Coronary artery (tissue), 2 donors: Measurements from ENCODE around the gene IKZF1.

Experiments
- DNase-seq: peaks from one replicate; pipeline ENCODE4 v3.0.0-alpha.2; 2017; ENCODE audit warnings: low spot score
- H3K27ac ChIP-seq, 2 donors: fragments of 200-600 bp; sonication (generic); one replicate each; pipeline ENCODE4 v1.5.1; 2016 to 2019
- H3K4me3 ChIP-seq: fragments of 200-600 bp; sonication (generic); 2 replicates; pipeline ENCODE4 v1.5.1; 2016; ENCODE audit warnings: mild to moderate bottlenecking, moderate library complexity
- CTCF ChIP-seq: fragments of 200-600 bp; sonication (generic); IDR thresholded peaks from one replicate; pipeline ENCODE4 v1.5.1; 2019; ENCODE audit warnings: antibody characterized with exemption

The IKZF1 gene

GRCh38 chr7:50355817-50356178, 51.3 kb downstream of the IKZF1 start:
- Histone ChIP-seq H3K4me3 (no peak overlapping the region), H3K27ac (no peak overlapping the region)
- DNase-seq: no peak
- TF ChIP-seq CTCF: no peak

GRCh38 chr7:50356212-50356944, 51.9 kb downstream of the IKZF1 start:
- Histone ChIP-seq H3K27ac (peak overlapping the region in 1 of 2 donors; percentile 62), H3K4me3 (no peak overlapping the region)
- DNase-seq: no peak
- no peak for TF ChIP-seq CTCF

- peak overlapping the region in 1 of 2 donors; percentile 62 for H3K27ac ChIP-seq
- no peak for DNase-seq
- no peak overlapping the region for H3K4me3 ChIP-seq
- TF ChIP-seq CTCF: no peak
These were observed 52.4 kb downstream of the IKZF1 start for GRCh38 chr7:50356945-50357268.

- no peak for DNase-seq
- no peak overlapping the region for H3K4me3 ChIP-seq
- TF ChIP-seq CTCF: no peak
- peak overlapping the region in 1 of 2 donors; percentile 62 for H3K27ac ChIP-seq
These were observed 52.9 kb downstream of the IKZF1 start for GRCh38 chr7:50357426-50357825.

GRCh38 chr7:50358041-50358705, 53.7 kb downstream of the IKZF1 start:
- Histone ChIP-seq H3K4me3 (no peak overlapping the region), H3K27ac (no peak overlapping the region)
- TF ChIP-seq CTCF: no peak
- no peak for DNase-seq

- Histone ChIP-seq H3K4me3 (no peak overlapping the region), H3K27ac (no peak overlapping the region)
- no peak for DNase-seq
- no peak for TF ChIP-seq CTCF
These were observed 54.3 kb downstream of the IKZF1 start for GRCh38 chr7:50358779-50359178.
